Measurements from ENCODE around the gene LILRB3.
A peak's percentile ranks its signal among the peaks of the same experiment; 100 is the strongest.
"Not testable (repeated sequence)": the region's sequence is repeated elsewhere in the genome, so short reads cannot be mapped to it uniquely, and the experiment has no call there.

Gene LILRB3

GRCh38 chr19:54189145-54189734, 33.6 kb downstream of the LILRB3 start, which contains the start of gene MBOAT7:
Gene MBOAT7 (minus strand): TSS chr19:54189580. CDS start chr19:54188508, 1,072 bp downstream.
- DNase-seq = no peak

- DNase-seq = peak; percentile 26 to 33
These were observed 34.5 kb downstream of the LILRB3 start for GRCh38 chr19:54188215-54188871.

GRCh38 chr19:54186934-54187381, 35.8 kb downstream of the LILRB3 start:
- no peak for DNase-seq

GRCh38 chr19:54186351-54186750, 36.5 kb downstream of the LILRB3 start:
- DNase-seq = no peak

GRCh38 chr19:54183431-54183830, 39.4 kb downstream of the LILRB3 start:
- DNase-seq = no peak

- not testable (repeated sequence) for DNase-seq
These were observed 40.9 kb downstream of the LILRB3 start for GRCh38 chr19:54181894-54182293.

- DNase-seq = no peak
These were observed 42.1 kb downstream of the LILRB3 start for GRCh38 chr19:54180691-54181091.

- no peak for DNase-seq
These were observed 42.8 kb downstream of the LILRB3 start for GRCh38 chr19:54179921-54180461.

- no peak for DNase-seq
These were observed 43.5 kb downstream of the LILRB3 start for GRCh38 chr19:54179262-54179852.

GRCh38 chr19:54178581-54179261, 44.1 kb downstream of the LILRB3 start:
- DNase-seq = no peak

GRCh38 chr19:54173951-54174834, 48.6 kb downstream of the LILRB3 start:
- no peak for DNase-seq

- no peak for DNase-seq
These were observed 49.5 kb downstream of the LILRB3 start for GRCh38 chr19:54173359-54173699.

GRCh38 chr19:54172471-54173358, 50.1 kb downstream of the LILRB3 start, which contains the start of gene TMC4:
Gene TMC4 (minus strand): TSS chr19:54173160. CDS start chr19:54173117, 43 bp downstream.
- no peak for DNase-seq

GRCh38 chr19:54171736-54172431, 50.9 kb downstream of the LILRB3 start:
- not testable (repeated sequence) for DNase-seq

- DNase-seq = no peak
These were observed 53.6 kb downstream of the LILRB3 start for GRCh38 chr19:54169149-54169740.

GRCh38 chr19:54168174-54168917, 54.5 kb downstream of the LILRB3 start:
- DNase-seq = peak; percentile 74 to 81
